K562 (cell line): ENCODE results near the gene NOSTRIN. TPM values are rescaled to one million over a fixed set of nuclear protein-coding genes. Genes with fewer than 3 reads are reported as not detected.

Experiments
- ATAC-seq: fragments of 200-7000 bp; cut with Tn5 transposase; 3 replicates; pipeline ENCODE4 v1.9.1; 2020; ENCODE audit warnings: moderate library complexity
- BruUV-seq: library from RNA; stranded (reverse); fragments of 400-500 nt; replicated peaks from 2 replicates; lab custom pipeline; 2021; lab: Mats Ljungman, UMichigan
- CTCF ChIA-PET: fragments of 300-600 bp; formaldehyde crosslinking; extraction: SDS; loops from one replicate; lab custom pipeline; 2021; ENCODE audit warnings: low intra/inter-chr PET ratio; lab: Yijun Ruan, JAX
- POLR2A ChIA-PET: fragments of 300-600, 350-650 bp; sonication (Branson Sonifier 250); formaldehyde crosslinking; extraction: SDS; loops from one replicate; lab custom pipeline; 2021; ENCODE audit warnings: antibody characterized with exemption, inconsistent platforms; lab: Yijun Ruan, JAX
- DNase-seq, 4 experiments: peaks; one replicate each; pipeline versions ENCODE4 v3.0.0 to v3.0.0-alpha.2; 2011 to 2018; ENCODE audit warnings: low spot score in 3 of 4, mixed read lengths in 3 of 4; ENCODE audit errors: extremely low read depth in 1 of 4
- FAIRE-seq: peaks from 2 replicates; lab custom pipeline; 2011; peaks lifted over from hg19 to GRCh38; lab: Jason Lieb, UNC
- H2AFZ ChIP-seq: 2 replicates; pipeline ENCODE4 v1.6.0; 2011; ENCODE audit warnings: low read depth, low read length, control low read depth, inconsistent platforms
- H3K27ac ChIP-seq: fragments of 200-600 bp; 3 replicates; pipeline ENCODE4 v1.8.0; 2011; ENCODE audit warnings: low read depth, mild to moderate bottlenecking, control low read depth, inconsistent platforms, low read length, moderate library complexity, mixed read lengths; ENCODE audit errors: extremely low read depth
- H3K27me3 ChIP-seq, 2 experiments: fragments of 300-600 bp in 1 of 2; 2 replicates in 1 of 2; 3 replicates in 1 of 2; pipeline versions ENCODE4 v1.6.0 to v1.8.0; 2011; ENCODE audit warnings: inconsistent platforms in 2 of 2, low read length in 2 of 2, mild to moderate bottlenecking in 1 of 2, mixed read lengths in 1 of 2, moderate library complexity in 1 of 2; ENCODE audit not compliant: control insufficient read depth in 2 of 2, insufficient read depth in 2 of 2
- H3K36me3 ChIP-seq: fragments of 300-600 bp; 3 replicates; pipeline ENCODE4 v1.8.0; 2011; ENCODE audit warnings: mild to moderate bottlenecking, low read length, inconsistent platforms; ENCODE audit not compliant: control insufficient read depth, insufficient read depth
- H3K4me1 ChIP-seq, 2 experiments: fragments of 200-600 bp in 1 of 2; replicated peaks in 1 of 2; 2 replicates in 1 of 2; 3 replicates in 1 of 2; pipeline versions ENCODE4 v1.5.1 to v1.8.0; 2011; ENCODE audit warnings: inconsistent platforms in 2 of 2, low read length in 2 of 2, mild to moderate bottlenecking in 1 of 2, mixed read lengths in 1 of 2, moderate library complexity in 1 of 2; ENCODE audit not compliant: control insufficient read depth in 2 of 2, insufficient read depth in 2 of 2
- H3K4me2 ChIP-seq: 2 replicates; pipeline ENCODE4 v1.6.1; 2011; ENCODE audit warnings: low read length, control low read depth, inconsistent platforms, mixed read lengths; ENCODE audit not compliant: insufficient read depth
- H3K4me3 ChIP-seq: fragments of 200-600 bp; sonication (generic), shearing (Covaris generic); 2 replicates; pipeline ENCODE4 v1.5.1; 2016; ENCODE audit warnings: control low read depth, inconsistent platforms
- H3K79me2 ChIP-seq: fragments of 200-600 bp; 3 replicates; pipeline ENCODE4 v1.8.0; 2011; ENCODE audit warnings: low read length, inconsistent platforms; ENCODE audit not compliant: control insufficient read depth, insufficient read depth
- H3K9ac ChIP-seq, 2 experiments: 2 replicates each; pipeline versions ENCODE4 v1.6.0 to v1.6.1; 2011; ENCODE audit warnings: low read depth in 2 of 2, low read length in 2 of 2, control low read depth in 1 of 2, inconsistent platforms in 1 of 2, mild to moderate bottlenecking in 1 of 2, mixed read lengths in 1 of 2; ENCODE audit not compliant: insufficient read depth in 1 of 2
- H3K9me1 ChIP-seq: one replicate; pipeline ENCODE4 v1.6.0; 2011; ENCODE audit warnings: inconsistent platforms, mild to moderate bottlenecking, low read length, moderate library complexity; ENCODE audit not compliant: control insufficient read depth, insufficient read depth
- H3K9me3 ChIP-seq: replicated peaks from 2 replicates; pipeline ENCODE4 v1.5.1; 2011; ENCODE audit warnings: low read depth, low read length, inconsistent platforms; ENCODE audit not compliant: control insufficient read depth, insufficient read depth
- H4K20me1 ChIP-seq: replicated peaks from 2 replicates; pipeline ENCODE4 v1.6.1; 2011; ENCODE audit warnings: low read length, inconsistent platforms, mixed read lengths; ENCODE audit not compliant: control insufficient read depth, insufficient read depth
- CBX1 ChIP-seq: sonication (generic); IDR thresholded peaks from 2 replicates; pipeline ENCODE4 v1.6.1; 2016; ENCODE audit warnings: antibody characterized with exemption, low read depth, mild to moderate bottlenecking
- CBX3 ChIP-seq, 2 experiments: IDR thresholded peaks; 1 replicate in 1 of 2; 2 replicates in 1 of 2; pipeline ENCODE4 v1.6.1; 2012; ENCODE audit warnings: inconsistent platforms in 2 of 2, low read length in 2 of 2, borderline replicate concordance in 1 of 2, control low read depth in 1 of 2
- CBX5 ChIP-seq: IDR thresholded peaks from 2 replicates; pipeline ENCODE4 v1.6.1; 2014; ENCODE audit warnings: low read depth, borderline replicate concordance
- MBD2 ChIP-seq: sonication (generic); IDR thresholded peaks from 2 replicates; pipeline ENCODE4 v1.6.1; 2016; ENCODE audit warnings: low read depth, borderline replicate concordance
- NFE2L1 ChIP-seq: fragments of 450-650 bp; IDR thresholded peaks from 2 replicates; pipeline ENCODE4 v1.6.1; 2016; ENCODE audit warnings: missing genetic modification characterization, low read depth, mild to moderate bottlenecking, missing compliant biosample characterization, moderate library complexity, borderline replicate concordance
- TRIM24 ChIP-seq, 2 experiments: fragments of 450-650 bp; IDR thresholded peaks; 2 replicates each; pipeline ENCODE4 v1.6.1; 2016
- TRIM28 ChIP-seq: fragments of 450-650 bp; IDR thresholded peaks from 2 replicates; pipeline ENCODE4 v1.6.1; 2017
- ZNF280A ChIP-seq: fragments of 450-650 bp; IDR thresholded peaks from 2 replicates; pipeline ENCODE4 v1.6.1; 2018; ENCODE audit warnings: mild to moderate bottlenecking, low read depth; ENCODE audit not compliant: partially characterized antibody
- WGBS: fragments of 100-300 bp; shearing (Covaris generic); methylation state at CpG from one replicate; pipeline ENCODE4 v1.1.6; 2016; ENCODE audit warnings: low coverage, mixed read lengths; ENCODE audit not compliant: insufficient coverage; ENCODE audit errors: missing lambda C conversion rate; 5-methylcytosine and 5-hydroxymethylcytosine counted together
- in situ Hi-C: fragments of 300-500 bp; cut with MboI; formaldehyde crosslinking; loops from 4 replicates; pipeline ENCODE4 v1.15.0; 2018; ENCODE audit warnings: inconsistent platforms, mixed read lengths
- intact Hi-C: fragments of 100-400 bp; cut with micrococcal nuclease; formaldehyde crosslinking; loops from 2 replicates; pipeline ENCODE4 v1.14.2; 2022
- polyA plus RNA-seq, 8 experiments: library from polyadenylated mRNA; depleted of rRNA in 4 of 8; stranded (reverse) in 5 of 8; unstranded in 3 of 8; fragments of >200 nt; fragmentation: Nextera tagmentation in 2 of 8; fragmentation: Illumina TruSeq in 1 of 8; extraction: Ambion mirVana in 2 of 8; extraction: Trizol in 1 of 8; gene quantifications; 2 replicates each; pipeline versions ENCODE4 v1.2.1 to v1.2.3, GENCODE V29; 2011 to 2014; ENCODE audit warnings: inconsistent platforms in 1 of 8, missing spikeins in 1 of 8
- total RNA-seq, 7 experiments: library from RNA; depleted of rRNA in 6 of 7; stranded (reverse); fragments of >200 nt in 6 of 7; fragmentation: Illumina TruSeq in 2 of 7; extraction: Trizol in 2 of 7; gene quantifications; 2 replicates each; pipeline versions ENCODE4 v1.2.1 to v1.2.3, GENCODE V29; 2011 to 2021; ENCODE audit warnings: low replicate concordance in 1 of 7

The NOSTRIN gene
- total and polyA plus RNA-seq, 9 of the 15 experiments (the other 6 are each of a cell fraction or from before 2014, with no cell fraction given), result 26.7 to 82.9 (median 56.3) TPM

- Histone ChIP-seq H3K4me1 (peaks cover 2 to 42% of the 10 kb centered on the region in 2 experiments; a peak in 4 of 5 replicates), H3K9ac (no peak overlapping the region), H3K79me2 (no peaks in the 10 kb centered on the region), H3K4me2 (no peak overlapping the region), H3K9me3 (peaks cover 22% of the 10 kb centered on the region), H4K20me1 (no peaks in the 10 kb centered on the region), H3K27me3 (no peaks in the 10 kb centered on the region), H2AFZ (no peak overlapping the region), H3K36me3 (0 out of 3 replicates have a peak, but pooled peaks cover 10% of the 10 kb centered on the region), H3K4me3 (no peak overlapping the region), H3K27ac (no peak overlapping the region), H3K9me1 (no peaks in the 10 kb centered on the region)
- intact Hi-C loops, result loop anchor here (10.0 kb wide), 1 partner anchor 359 kb away; no protein-coding TSS in a partner anchor
- ATAC-seq (no peak), DNase-seq (no peak), FAIRE-seq (no peak)
- in situ Hi-C loops, result no loop called here
- CTCF ChIA-PET, result no interaction called here
- BruUV-seq, result no TSS peak
- TF ChIP-seq CBX3 (IDR thresholded peaks at IDR 0.05; ENCODE audit: borderline replicate concordance in 1 of 2, low read length in 2 of 2), result peak in 1 of 2 experiments; percentile 94; a peak in 1 of 3 replicates
- peak; percentile 27 for TF ChIP-seq ZNF280A
- no peak for TF ChIP-seq MBD2
- peak; percentile 84; the same call in 1 of the 2 replicates for TF ChIP-seq CBX5
- TF ChIP-seq TRIM24 (IDR thresholded peaks at IDR 0.05), result peak; percentile 39 to 72; a peak in 2 of 4 replicates
- 0 out of 2 replicates have a peak, but pooled peaks have one; percentile 50 for TF ChIP-seq CBX1
- TF ChIP-seq TRIM28, result peak; percentile 83
- no peak for TF ChIP-seq NFE2L1 (tag)
- POLR2A ChIA-PET, result interaction anchor here (0.7 kb wide), 1 partner anchor 351 kb away, joined by 4 read pairs; no protein-coding TSS in a partner anchor
- WGBS, result 5% methylated on average over 1 of the region's 1 CpG
Observed at GRCh38 chr2:168775837-168776236, 26.6 kb upstream of the NOSTRIN start.
